DMS79 treated with DMSO at 0.1 percent for 48 hours (cell line): ENCODE measurements around the gene FAM174C.
A peak's percentile ranks its signal among the peaks of the same experiment; 100 is the strongest.
"Not testable (repeated sequence)": the region's sequence is repeated elsewhere in the genome, so short reads cannot be mapped to it uniquely, and the experiment has no call there.

Source experiments
- DNase-seq: peaks from one replicate; lab custom pipeline; 2025; lab: John Stamatoyannopoulos, UW

FAM174C gene

GRCh38 chr19:1237027-1237659 lies 38.2 kb upstream of the FAM174C start:
- no peak for DNase-seq

DNA sequence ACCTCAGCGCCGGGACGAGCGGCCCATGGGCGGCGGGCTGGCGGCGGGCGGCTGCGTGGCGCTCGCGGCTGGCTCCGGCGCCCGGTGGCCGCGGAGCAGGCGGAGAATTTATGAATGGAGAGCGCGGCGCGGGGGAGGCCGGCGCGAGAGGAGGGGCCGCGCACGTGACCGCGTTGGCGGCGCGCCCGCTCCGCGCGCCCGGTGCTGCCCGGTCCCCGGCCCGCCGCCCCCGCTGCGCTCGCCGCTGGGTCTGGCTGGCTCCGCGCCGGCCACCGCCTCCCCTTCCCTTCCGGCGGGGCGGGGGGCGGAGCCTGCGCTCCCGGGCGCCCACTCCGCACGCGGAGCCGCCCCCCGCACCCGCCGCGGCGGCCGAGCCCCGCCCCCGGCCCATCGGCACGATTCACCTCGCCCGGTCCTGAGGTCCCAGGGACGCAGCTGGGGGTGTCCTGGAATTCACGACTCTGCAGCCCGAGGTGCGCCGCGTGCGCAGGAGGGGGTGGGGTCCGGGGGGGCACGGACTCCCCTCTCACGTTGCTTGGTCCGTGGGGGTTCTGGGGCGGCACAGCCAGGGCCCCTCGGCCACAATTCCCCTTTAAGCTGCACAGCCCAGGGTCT lies 37.5 kb upstream of the FAM174C start, which contains the start of gene CBARP:
Gene CBARP (minus strand): TSS at position 252 of the 615 bp plus-strand sequence. CDS start 1,905 bp downstream, outside the sequence.
- no peak for DNase-seq

- DNase-seq, result no peak
Observed at GRCh38 chr19:1238369-1239303, 36.7 kb upstream of the FAM174C start.

- no peak for DNase-seq
Observed at GRCh38 chr19:1239420-1239795, 35.9 kb upstream of the FAM174C start.

GRCh38 chr19:1239796-1240737 lies 35.3 kb upstream of the FAM174C start:
- peak; percentile 74 for DNase-seq

DNA sequence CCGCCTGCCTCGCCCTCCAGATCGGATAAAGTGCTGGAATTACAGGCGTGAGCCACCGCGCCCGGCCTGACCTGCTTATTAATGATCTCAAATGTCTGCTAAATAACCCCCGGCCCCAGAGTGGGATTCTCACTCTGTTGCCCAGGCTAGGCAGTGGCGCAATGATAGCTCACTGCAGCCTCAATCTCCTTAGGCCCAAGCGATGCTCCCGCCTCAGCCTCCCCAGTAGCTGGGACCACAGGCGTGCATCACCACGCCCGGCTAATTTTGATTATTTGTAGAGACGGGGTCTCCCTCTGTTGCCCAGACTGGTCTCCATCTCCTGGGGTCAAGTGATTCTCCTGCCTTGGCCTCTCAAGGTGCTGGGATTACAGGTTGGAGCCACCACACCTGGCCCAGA lies 34.4 kb upstream of the FAM174C start:
- no peak for DNase-seq

- DNase-seq, result peak; percentile 82
Observed at GRCh38 chr19:1241417-1242095, 33.8 kb upstream of the FAM174C start, which contains the start of gene ATP5F1D. Gene ATP5F1D, plus strand, starts transcription at chr19:1241751. Its CDS starts 100 bp downstream, at chr19:1241851.

DNA sequence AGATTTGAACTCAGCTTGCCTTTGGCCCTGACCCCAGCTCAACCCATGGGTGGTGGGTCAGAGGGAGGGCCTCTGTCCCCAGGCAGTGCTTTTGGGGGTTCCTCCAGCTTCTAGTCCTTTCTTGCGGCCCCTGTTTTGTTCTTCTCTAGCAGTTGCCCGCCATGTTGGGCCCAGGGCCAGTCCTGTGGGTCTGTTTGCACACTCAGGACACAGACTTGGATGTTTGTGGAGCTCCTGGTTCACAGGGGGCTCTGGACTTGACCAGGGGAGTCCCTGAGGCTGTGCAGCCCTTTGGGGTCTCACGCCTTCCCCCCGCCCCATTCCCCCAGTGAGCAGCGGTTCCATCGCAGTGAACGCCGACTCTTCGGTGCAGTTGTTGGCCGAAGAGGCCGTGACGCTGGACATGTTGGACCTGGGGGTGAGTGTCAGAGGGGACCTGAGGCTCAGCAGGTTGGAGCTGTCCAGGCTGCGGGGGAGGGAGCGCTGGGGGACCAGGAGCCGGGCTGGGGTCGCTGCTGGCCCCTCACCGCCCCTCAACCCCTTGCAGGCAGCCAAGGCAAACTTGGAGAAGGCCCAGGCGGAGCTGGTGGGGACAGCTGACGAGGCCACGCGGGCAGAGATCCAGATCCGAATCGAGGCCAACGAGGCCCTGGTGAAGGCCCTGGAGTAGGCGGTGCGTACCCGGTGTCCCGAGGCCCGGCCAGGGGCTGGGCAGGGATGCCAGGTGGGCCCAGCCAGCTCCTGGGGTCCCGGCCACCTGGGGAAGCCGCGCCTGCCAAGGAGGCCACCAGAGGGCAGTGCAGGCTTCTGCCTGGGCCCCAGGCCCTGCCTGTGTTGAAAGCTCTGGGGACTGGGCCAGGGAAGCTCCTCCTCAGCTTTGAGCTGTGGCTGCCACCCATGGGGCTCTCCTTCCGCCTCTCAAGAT lies 31.3 kb upstream of the FAM174C start:
- peak; percentile 58 for DNase-seq

GRCh38 chr19:1244693-1245451 lies 30.5 kb upstream of the FAM174C start:
- DNase-seq, result no peak

GRCh38 chr19:1245494-1246264 lies 29.7 kb upstream of the FAM174C start:
- DNase-seq, result no peak

GRCh38 chr19:1246265-1247087 lies 28.9 kb upstream of the FAM174C start:
- DNase-seq, result not testable (repeated sequence)

DNA sequence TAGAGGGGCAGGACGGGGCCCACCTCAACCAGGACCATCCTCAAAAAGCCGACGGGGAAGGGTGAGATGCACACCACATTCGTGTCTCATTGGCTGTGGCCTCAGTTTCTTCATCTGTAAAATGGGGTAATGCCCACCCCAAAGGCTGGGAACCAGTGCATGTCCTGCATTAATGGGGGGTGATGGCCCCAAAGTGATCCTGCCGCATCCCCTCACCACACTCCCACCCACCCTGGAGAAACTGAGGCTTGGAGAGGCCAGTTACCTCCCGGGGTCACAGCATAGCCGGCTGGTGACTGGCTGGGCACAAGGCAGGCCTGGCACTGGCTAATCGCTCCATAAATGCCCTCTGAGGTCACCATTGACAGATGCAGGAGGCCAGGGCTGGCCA lies 27.6 kb upstream of the FAM174C start:
- DNase-seq, result no peak

DNA sequence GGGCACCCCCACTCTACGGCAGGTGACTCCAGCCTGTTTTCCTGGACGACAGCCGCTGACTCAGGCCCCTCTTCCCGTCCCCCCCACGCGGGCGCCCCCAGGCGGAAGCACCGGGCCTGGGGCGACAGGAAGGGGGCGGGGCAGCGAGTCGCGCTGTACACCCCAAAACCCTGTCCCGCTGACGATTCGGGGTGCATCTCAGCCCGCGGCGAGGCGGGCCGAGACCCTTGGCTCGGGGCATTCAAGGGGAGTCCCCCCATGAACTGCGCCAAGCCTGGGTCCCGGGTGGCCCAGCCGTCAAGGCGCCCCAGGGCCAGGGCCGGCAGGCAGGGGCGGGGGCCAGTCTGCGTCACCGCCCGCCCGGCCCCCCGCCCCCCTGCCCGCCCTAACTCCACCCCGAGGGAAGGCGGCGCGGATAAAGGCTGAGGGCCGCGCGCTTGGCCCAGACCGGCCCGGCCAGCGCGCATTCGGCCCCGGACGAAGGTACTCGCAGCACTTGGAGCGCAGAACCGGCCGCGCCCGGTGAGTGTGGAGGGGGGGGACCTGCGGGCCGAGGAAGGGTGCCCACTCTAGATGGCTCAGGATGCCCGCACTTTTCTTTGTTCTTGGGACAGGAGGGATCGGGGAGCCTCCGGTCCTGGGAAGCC lies 27.1 kb upstream of the FAM174C start, which contains the start of gene MIDN:
Gene MIDN (plus strand): TSS at position 445 of the 647 bp plus-strand sequence. CDS start 1,714 bp downstream, outside the sequence.
- DNase-seq, result peak; percentile 71

DNA sequence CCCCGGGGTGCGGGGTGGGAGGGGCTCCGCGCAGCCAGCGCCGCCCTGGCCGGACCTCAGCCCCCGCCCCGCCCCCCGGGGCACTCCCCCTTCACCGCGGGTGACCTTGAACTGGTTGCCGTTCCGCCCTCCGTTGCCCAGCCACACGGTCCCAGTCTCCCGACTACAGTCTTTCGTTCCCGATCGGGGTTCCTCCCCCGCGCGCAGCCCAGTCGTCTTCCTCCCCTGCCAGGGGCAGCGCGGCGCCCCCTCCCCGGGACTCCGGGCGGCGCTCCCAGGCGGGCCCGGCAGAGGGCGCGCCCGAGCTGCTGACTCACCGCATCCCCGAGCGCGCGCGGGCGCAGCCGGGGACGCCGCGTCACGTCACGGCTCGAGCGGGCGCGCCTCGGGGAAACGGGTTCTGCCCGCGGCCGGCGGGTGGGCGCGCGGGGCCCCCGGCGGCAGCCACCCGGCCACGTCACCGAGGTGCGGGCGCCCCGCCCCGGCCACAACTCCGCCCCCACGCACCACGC lies 26.5 kb upstream of the FAM174C start:
- DNase-seq, result peak; percentile 71

DNA sequence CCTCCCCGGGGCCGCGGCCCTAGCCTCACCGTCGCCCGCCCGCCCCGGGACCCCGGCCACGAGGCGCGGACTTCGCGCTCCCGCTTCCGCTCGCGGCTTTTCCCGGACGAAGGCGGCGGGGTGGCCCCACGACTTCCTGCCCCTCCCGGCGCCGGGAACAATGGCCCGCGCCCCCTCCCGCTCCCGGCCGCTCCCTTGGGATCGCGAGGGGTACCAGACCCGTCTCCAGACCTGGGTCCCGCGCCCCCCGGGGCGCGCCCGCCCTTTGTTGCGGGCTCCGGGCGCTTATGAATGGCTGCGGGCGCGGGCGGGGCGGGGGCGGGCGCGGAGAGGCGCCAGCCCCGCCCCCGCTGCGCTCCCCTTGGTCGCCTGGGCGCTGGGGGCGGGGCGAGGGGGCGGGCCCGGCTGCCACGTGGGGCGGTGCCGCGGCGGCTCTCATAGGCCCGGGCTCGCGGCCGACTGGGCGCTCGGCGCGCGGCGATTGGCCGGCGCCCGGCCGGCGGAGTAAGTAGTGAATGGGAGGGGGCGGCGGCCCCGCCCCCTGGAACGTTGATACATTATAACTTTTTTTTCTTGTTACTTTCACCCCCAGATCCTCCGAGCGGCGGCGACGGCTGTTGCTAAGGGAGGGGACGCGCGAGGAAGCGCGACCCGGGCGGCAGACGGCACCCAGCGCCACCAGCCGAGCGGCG lies 25.9 kb upstream of the FAM174C start:
- peak; percentile 91 for DNase-seq

- no peak for DNase-seq
Observed at GRCh38 chr19:1249990-1250436, 25.3 kb upstream of the FAM174C start.
